ENCODE data around the gene ZMYM1.

DNA sequence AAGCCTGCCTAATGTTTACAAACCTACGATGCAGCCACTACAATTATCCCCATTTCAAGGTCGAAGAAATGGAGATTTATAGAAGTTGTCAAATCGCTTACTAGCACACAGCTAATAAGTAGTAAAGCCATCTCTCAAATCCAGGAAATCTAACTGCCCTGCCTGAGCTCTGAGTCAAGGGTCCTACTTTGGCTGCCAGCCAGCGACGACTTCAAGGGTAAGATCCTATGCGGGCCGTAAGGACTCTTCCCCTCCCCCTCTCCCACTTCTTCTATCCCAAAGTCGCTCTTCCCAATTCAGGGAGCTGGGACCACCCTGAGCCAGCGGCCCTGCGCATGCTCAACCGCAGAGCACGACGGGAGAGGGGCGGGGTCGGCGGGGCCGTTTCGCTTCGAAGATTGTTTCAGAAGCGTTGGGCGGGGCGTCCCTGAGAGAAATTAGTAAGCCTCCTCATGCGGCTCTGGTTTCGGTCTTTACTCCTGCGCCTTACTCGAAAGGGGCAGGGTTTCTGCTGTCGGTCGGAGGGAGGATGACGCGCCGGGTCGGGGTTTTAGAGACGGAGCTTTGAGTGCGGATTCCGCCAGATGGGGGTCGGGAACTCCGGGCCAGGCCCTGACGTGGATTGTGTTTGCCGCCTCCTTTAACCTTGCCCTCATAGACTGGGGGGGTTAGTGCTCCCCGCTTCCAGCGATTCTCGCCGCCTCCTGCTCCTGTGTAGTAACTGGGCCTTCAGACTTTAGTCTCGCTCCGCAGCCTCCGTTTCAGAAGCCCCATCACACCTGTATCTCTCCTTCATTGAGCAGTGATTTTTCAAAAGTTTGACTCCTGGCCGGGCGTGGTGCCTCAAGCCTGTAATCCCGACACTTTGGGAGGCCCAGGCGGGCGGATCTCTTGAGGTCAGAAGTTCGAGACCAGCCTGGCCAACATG is at the start of gene ZMYM1:
- TF ChIP-seq, protein P1, sequence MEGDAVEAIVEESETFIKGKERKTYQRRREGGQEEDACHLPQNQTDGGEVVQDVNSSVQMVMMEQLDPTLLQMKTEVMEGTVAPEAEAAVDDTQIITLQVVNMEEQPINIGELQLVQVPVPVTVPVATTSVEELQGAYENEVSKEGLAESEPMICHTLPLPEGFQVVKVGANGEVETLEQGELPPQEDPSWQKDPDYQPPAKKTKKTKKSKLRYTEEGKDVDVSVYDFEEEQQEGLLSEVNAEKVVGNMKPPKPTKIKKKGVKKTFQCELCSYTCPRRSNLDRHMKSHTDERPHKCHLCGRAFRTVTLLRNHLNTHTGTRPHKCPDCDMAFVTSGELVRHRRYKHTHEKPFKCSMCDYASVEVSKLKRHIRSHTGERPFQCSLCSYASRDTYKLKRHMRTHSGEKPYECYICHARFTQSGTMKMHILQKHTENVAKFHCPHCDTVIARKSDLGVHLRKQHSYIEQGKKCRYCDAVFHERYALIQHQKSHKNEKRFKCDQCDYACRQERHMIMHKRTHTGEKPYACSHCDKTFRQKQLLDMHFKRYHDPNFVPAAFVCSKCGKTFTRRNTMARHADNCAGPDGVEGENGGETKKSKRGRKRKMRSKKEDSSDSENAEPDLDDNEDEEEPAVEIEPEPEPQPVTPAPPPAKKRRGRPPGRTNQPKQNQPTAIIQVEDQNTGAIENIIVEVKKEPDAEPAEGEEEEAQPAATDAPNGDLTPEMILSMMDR (conservative IDR thresholded peaks at IDR 0.05) = no peak
- TF ChIP-seq EZH2 (IDR thresholded peaks at IDR 0.05; ENCODE audit: low read depth) = no peak

Measured in PC-9 (cell line).